Mesendoderm (in vitro differentiated cells): ENCODE measurements around the gene GRIK4.

Source experiments
- DNase-seq: peaks from one replicate; pipeline ENCODE4 v3.0.0; 2013
- H2AK5ac ChIP-seq: 2 replicates; pipeline ENCODE4 v1.6.1; 2013; ENCODE audit warnings: low read length, inconsistent platforms
- H2BK120ac ChIP-seq: 2 replicates; pipeline ENCODE4 v1.6.1; 2013; ENCODE audit warnings: low read depth, mild to moderate bottlenecking, low read length, moderate library complexity, mixed read lengths
- H2BK15ac ChIP-seq: replicated peaks from 2 replicates; pipeline ENCODE4 v1.6.1; 2013; ENCODE audit warnings: low read depth, mild to moderate bottlenecking, moderate library complexity
- H2BK5ac ChIP-seq: 2 replicates; pipeline ENCODE4 v1.6.1; 2013; ENCODE audit warnings: low read length, inconsistent platforms
- H3K18ac ChIP-seq: 2 replicates; pipeline ENCODE4 v1.6.1; 2013; ENCODE audit warnings: mild to moderate bottlenecking, low read length, mixed read lengths
- H3K23ac ChIP-seq: one replicate; pipeline ENCODE4 v1.6.1; 2013; ENCODE audit warnings: low read length
- H3K27ac ChIP-seq: 2 replicates; pipeline ENCODE4 v1.5.1; 2013; ENCODE audit warnings: low read depth, mild to moderate bottlenecking, inconsistent platforms, low read length, moderate library complexity
- H3K27me3 ChIP-seq: 2 replicates; pipeline ENCODE4 v1.6.1; 2013; ENCODE audit warnings: low read length, control low read depth, mild to moderate bottlenecking, inconsistent platforms; ENCODE audit not compliant: insufficient read depth, poor library complexity
- H3K36me3 ChIP-seq: 2 replicates; pipeline ENCODE4 v1.6.1; 2013; ENCODE audit warnings: low read length, inconsistent platforms; ENCODE audit not compliant: control insufficient read depth, insufficient read depth
- H3K4ac ChIP-seq: one replicate; pipeline ENCODE4 v1.6.1; 2013; ENCODE audit warnings: low read depth, mild to moderate bottlenecking, low read length, moderate library complexity
- H3K4me1 ChIP-seq: 2 replicates; pipeline ENCODE4 v1.6.1; 2013; ENCODE audit warnings: low read depth, low read length, inconsistent platforms; ENCODE audit not compliant: control insufficient read depth
- H3K4me2 ChIP-seq: 2 replicates; pipeline ENCODE4 v1.6.1; 2013; ENCODE audit warnings: low read length
- H3K4me3 ChIP-seq: 2 replicates; pipeline ENCODE4 v1.5.1; 2013; ENCODE audit warnings: mild to moderate bottlenecking, low read length
- H3K56ac ChIP-seq: one replicate; pipeline ENCODE4 v1.6.1; 2013; ENCODE audit warnings: low read length
- H3K79me1 ChIP-seq: 2 replicates; pipeline ENCODE4 v1.6.1; 2013; ENCODE audit warnings: low read length, inconsistent platforms
- H3K79me2 ChIP-seq: 2 replicates; pipeline ENCODE4 v1.6.1; 2013; ENCODE audit warnings: mild to moderate bottlenecking, low read length; ENCODE audit not compliant: control insufficient read depth, insufficient read depth
- H3K9ac ChIP-seq: 2 replicates; pipeline ENCODE4 v1.6.1; 2013; ENCODE audit warnings: low read length, inconsistent platforms
- H4K5ac ChIP-seq: one replicate; pipeline ENCODE4 v1.6.1; 2013; ENCODE audit warnings: low read length
- H4K8ac ChIP-seq: one replicate; pipeline ENCODE4 v1.6.1; 2013; ENCODE audit warnings: low read depth, mild to moderate bottlenecking, control low read depth, low read length, moderate library complexity
- WGBS: extraction: QIAGEN DNeasy Blood & Tissue Kit; methylation state at CpG from one replicate; pipeline ENCODE4 v1.1.7; 2013; ENCODE audit warnings: low lambda C conversion rate, missing lambda C conversion rate; ENCODE audit not compliant: insufficient coverage; ENCODE audit errors: extremely low coverage; 5-methylcytosine and 5-hydroxymethylcytosine counted together

GRIK4 gene

GRCh38 chr11:120698918-120699317 lies 187.4 kb downstream of the GRIK4 start:
- no peak overlapping the region for H3K4me2 ChIP-seq
- WGBS: no CpG with 5 or more reads among the region's 6 CpGs
- H3K4me1 ChIP-seq: no peaks in the 10 kb centered on the region
- no peak for DNase-seq
- H3K18ac ChIP-seq: no peak overlapping the region
- H3K56ac ChIP-seq: no peak overlapping the region
- H4K5ac ChIP-seq: no peak overlapping the region
- no peaks in the 10 kb centered on the region for H3K27me3 ChIP-seq
- no peak overlapping the region for H2AK5ac ChIP-seq
- no peak overlapping the region for H3K4me3 ChIP-seq
- H2BK15ac ChIP-seq: no peak overlapping the region
- no peak overlapping the region for H3K4ac ChIP-seq
- H2BK5ac ChIP-seq: no peak overlapping the region
- no peaks in the 10 kb centered on the region for H3K79me2 ChIP-seq
- H3K79me1 ChIP-seq: no peaks in the 10 kb centered on the region
- no peaks in the 10 kb centered on the region for H3K36me3 ChIP-seq
- H2BK120ac ChIP-seq: no peak overlapping the region
- no peak overlapping the region for H3K23ac ChIP-seq
- no peak overlapping the region for H3K9ac ChIP-seq
- H4K8ac ChIP-seq: no peak overlapping the region
- H3K27ac ChIP-seq: no peak overlapping the region

GRCh38 chr11:120702656-120703055 lies 191.1 kb downstream of the GRIK4 start:
- Histone ChIP-seq H4K8ac (no peak overlapping the region), H3K27ac (no peak overlapping the region), H3K56ac (no peak overlapping the region), H3K4me2 (no peak overlapping the region), H2BK15ac (no peak overlapping the region), H2BK5ac (no peak overlapping the region), H3K4ac (no peak overlapping the region), H2BK120ac (no peak overlapping the region), H3K18ac (no peak overlapping the region), H3K27me3 (no peaks in the 10 kb centered on the region), H4K5ac (no peak overlapping the region), H3K4me3 (no peak overlapping the region), H3K36me3 (no peaks in the 10 kb centered on the region), H2AK5ac (no peak overlapping the region), H3K23ac (no peak overlapping the region), H3K79me1 (no peaks in the 10 kb centered on the region), H3K4me1 (no peaks in the 10 kb centered on the region), H3K9ac (no peak overlapping the region), H3K79me2 (no peaks in the 10 kb centered on the region)
- WGBS: no CpG with 5 or more reads among the region's 3 CpGs
- DNase-seq: no peak

GRCh38 chr11:120703358-120704152 lies 192.0 kb downstream of the GRIK4 start:
- H3K27me3 ChIP-seq: no peaks in the 10 kb centered on the region
- H3K79me2 ChIP-seq: no peaks in the 10 kb centered on the region

GRCh38 chr11:120704256-120704750 lies 192.8 kb downstream of the GRIK4 start:
- no peak overlapping the region for H2BK15ac ChIP-seq
- no peak overlapping the region for H4K8ac ChIP-seq
- no peak overlapping the region for H2AK5ac ChIP-seq
- H3K4me1 ChIP-seq: no peaks in the 10 kb centered on the region
- DNase-seq: no peak
- H3K4me2 ChIP-seq: no peak overlapping the region
- no peak overlapping the region for H3K56ac ChIP-seq
- no peaks in the 10 kb centered on the region for H3K36me3 ChIP-seq
- H2BK5ac ChIP-seq: no peak overlapping the region
- H3K9ac ChIP-seq: no peak overlapping the region
- H3K27me3 ChIP-seq: no peaks in the 10 kb centered on the region
- no peaks in the 10 kb centered on the region for H3K79me2 ChIP-seq
- no peak overlapping the region for H4K5ac ChIP-seq
- no CpG with 5 or more reads among the region's 4 CpGs for WGBS
- no peak overlapping the region for H3K23ac ChIP-seq
- no peak overlapping the region for H3K27ac ChIP-seq
- H3K18ac ChIP-seq: no peak overlapping the region
- no peak overlapping the region for H3K4me3 ChIP-seq
- H2BK120ac ChIP-seq: no peak overlapping the region
- H3K79me1 ChIP-seq: no peaks in the 10 kb centered on the region
- H3K4ac ChIP-seq: no peak overlapping the region

More at GRCh38 chr11:120703358-120704152, 192.0 kb downstream of the GRIK4 start:
- Histone ChIP-seq H4K5ac (no peak overlapping the region), H2AK5ac (no peak overlapping the region), H3K56ac (no peak overlapping the region), H3K18ac (no peak overlapping the region), H2BK120ac (no peak overlapping the region), H3K36me3 (no peaks in the 10 kb centered on the region), H4K8ac (no peak overlapping the region), H3K23ac (no peak overlapping the region), H3K4me1 (no peaks in the 10 kb centered on the region), H2BK5ac (no peak overlapping the region), H3K9ac (no peak overlapping the region), H3K27ac (no peak overlapping the region), H3K79me1 (no peaks in the 10 kb centered on the region), H2BK15ac (no peak overlapping the region), H3K4me2 (no peak overlapping the region), H3K4me3 (no peak overlapping the region), H3K4ac (no peak overlapping the region)
- WGBS: no CpG with 5 or more reads among the region's 9 CpGs
- no peak for DNase-seq

GRCh38 chr11:120706257-120706656 lies 194.7 kb downstream of the GRIK4 start:
- Histone ChIP-seq H3K56ac (no peak overlapping the region), H3K79me1 (no peaks in the 10 kb centered on the region), H2BK15ac (no peak overlapping the region), H3K4me1 (no peaks in the 10 kb centered on the region), H3K4ac (no peak overlapping the region), H3K79me2 (no peaks in the 10 kb centered on the region), H4K8ac (no peak overlapping the region), H3K23ac (no peak overlapping the region), H3K9ac (no peak overlapping the region), H2AK5ac (no peak overlapping the region), H3K36me3 (no peaks in the 10 kb centered on the region), H2BK5ac (no peak overlapping the region), H3K4me3 (no peak overlapping the region), H4K5ac (no peak overlapping the region), H3K27ac (no peak overlapping the region), H3K27me3 (no peaks in the 10 kb centered on the region), H3K4me2 (no peak overlapping the region), H3K18ac (no peak overlapping the region), H2BK120ac (no peak overlapping the region)
- WGBS: no CpG with 5 or more reads among the region's 5 CpGs
- no peak for DNase-seq

- no peak overlapping the region for H3K27ac ChIP-seq
- no peak overlapping the region for H2BK120ac ChIP-seq
- no peak overlapping the region for H3K23ac ChIP-seq
- H3K4me1 ChIP-seq: no peaks in the 10 kb centered on the region
- H3K27me3 ChIP-seq: no peaks in the 10 kb centered on the region
- no CpG with 5 or more reads among the region's 4 CpGs for WGBS
- H4K5ac ChIP-seq: no peak overlapping the region
- H3K79me2 ChIP-seq: no peaks in the 10 kb centered on the region
- no peak overlapping the region for H3K18ac ChIP-seq
- no peak overlapping the region for H3K4me2 ChIP-seq
- H3K4me3 ChIP-seq: no peak overlapping the region
- no peak overlapping the region for H2AK5ac ChIP-seq
- no peak overlapping the region for H3K9ac ChIP-seq
- no peak overlapping the region for H2BK5ac ChIP-seq
- no peak for DNase-seq
- H3K79me1 ChIP-seq: no peaks in the 10 kb centered on the region
- H3K36me3 ChIP-seq: no peaks in the 10 kb centered on the region
- no peak overlapping the region for H3K56ac ChIP-seq
- H3K4ac ChIP-seq: no peak overlapping the region
- H2BK15ac ChIP-seq: no peak overlapping the region
- H4K8ac ChIP-seq: no peak overlapping the region
These were observed 195.6 kb downstream of the GRIK4 start for GRCh38 chr11:120707098-120707497.
